HepG2 (cell line): ENCODE data around the gene HERPUD2. TPM values are rescaled to one million over a fixed set of nuclear protein-coding genes. Genes with fewer than 3 reads are reported as not detected.

ENCODE experiments used
- ATAC-seq: fragments of 200-7000 bp; cut with Tn5 transposase; 3 replicates; pipeline ENCODE4 v1.9.1; 2020; ENCODE audit warnings: mild to moderate bottlenecking, moderate library complexity
- BruUV-seq: library from RNA; stranded (reverse); fragments of 400-500 nt; replicated peaks from 2 replicates; lab custom pipeline; 2021; lab: Mats Ljungman, UMichigan
- CTCF ChIA-PET: fragments of 300-600 bp; formaldehyde crosslinking; extraction: SDS; loops from one replicate; lab custom pipeline; 2021; ENCODE audit warnings: low total read pairs, inconsistent platforms, low intra/inter-chr PET ratio; lab: Yijun Ruan, JAX
- POLR2A ChIA-PET: fragments of 350-600 bp; sonication (Branson Sonifier 250); formaldehyde crosslinking; loops from one replicate; lab custom pipeline; 2020; ENCODE audit warnings: antibody characterized with exemption, inconsistent platforms; lab: Yijun Ruan, JAX
- DNase-seq: peaks from one replicate; pipeline ENCODE4 v3.0.0-alpha.2; 2015; ENCODE audit warnings: low spot score
- FAIRE-seq: peaks from 3 replicates; lab custom pipeline; 2011; peaks lifted over from hg19 to GRCh38; lab: Jason Lieb, UNC
- H2AFZ ChIP-seq: one replicate; pipeline ENCODE4 v1.6.1; 2011; ENCODE audit warnings: low read length, inconsistent platforms
- H3K27ac ChIP-seq: fragments of 300-600 bp; 3 replicates; pipeline ENCODE4 v1.8.0; 2011; ENCODE audit warnings: mixed run types, mild to moderate bottlenecking, mixed read lengths, low read length, inconsistent platforms; ENCODE audit not compliant: insufficient read depth; ENCODE audit errors: extremely low read length
- H3K27me3 ChIP-seq, 2 experiments: fragments of 200-600 bp in 1 of 2; 2 replicates in 1 of 2; 3 replicates in 1 of 2; pipeline versions ENCODE4 v1.6.0 to v1.8.0; 2011; ENCODE audit warnings: low read length in 2 of 2, mild to moderate bottlenecking in 2 of 2, moderate library complexity in 2 of 2, inconsistent platforms in 1 of 2; ENCODE audit not compliant: insufficient read depth in 2 of 2, control insufficient read depth in 1 of 2
- H3K36me3 ChIP-seq, 2 experiments: fragments of 200-600 bp in 1 of 2; replicated peaks in 1 of 2; 2 replicates in 1 of 2; 3 replicates in 1 of 2; pipeline versions ENCODE4 v1.5.1 to v1.8.0; 2011; ENCODE audit warnings: low read length in 2 of 2, inconsistent platforms in 1 of 2; ENCODE audit not compliant: insufficient read depth in 2 of 2, control insufficient read depth in 1 of 2
- H3K4me1 ChIP-seq: 2 replicates; pipeline ENCODE4 v1.5.1; 2012; ENCODE audit warnings: low read length, inconsistent platforms; ENCODE audit not compliant: insufficient read depth
- H3K4me2 ChIP-seq: 2 replicates; pipeline ENCODE4 v1.6.0; 2011; ENCODE audit warnings: low read depth, low read length, inconsistent platforms
- H3K4me3 ChIP-seq, 3 experiments: fragments of 200-600 bp in 1 of 3; sonication (generic), shearing (Covaris generic) in 1 of 3; replicated peaks in 1 of 3; 2 replicates each; pipeline ENCODE4 v1.5.1; 2011 to 2016; ENCODE audit warnings: low read length in 3 of 3, inconsistent platforms in 2 of 3, low read depth in 2 of 3, mild to moderate bottlenecking in 2 of 3, control low read depth in 1 of 3, mixed read lengths in 1 of 3; ENCODE audit not compliant: insufficient read depth in 1 of 3
- H3K79me2 ChIP-seq: one replicate; pipeline ENCODE4 v1.6.1; 2011; ENCODE audit warnings: low read length, inconsistent platforms; ENCODE audit not compliant: insufficient read depth
- H3K9ac ChIP-seq: 2 replicates; pipeline ENCODE4 v1.6.0; 2011; ENCODE audit warnings: mild to moderate bottlenecking, low read depth, low read length, inconsistent platforms; ENCODE audit not compliant: insufficient read depth
- H3K9me3 ChIP-seq: 2 replicates; pipeline ENCODE4 v1.5.1; 2012; ENCODE audit warnings: mild to moderate bottlenecking, low read length
- H4K20me1 ChIP-seq: 2 replicates; pipeline ENCODE4 v1.6.0; 2011; ENCODE audit warnings: inconsistent platforms, mild to moderate bottlenecking, low read length, moderate library complexity; ENCODE audit not compliant: insufficient read depth
- BHLHE40 ChIP-seq: IDR thresholded peaks from 2 replicates; pipeline ENCODE4 v1.6.1; 2011; ENCODE audit warnings: low read length, improper control_type of control experiment
- CSRNP2 ChIP-seq: sonication (generic); formaldehyde crosslinking; conservative IDR thresholded peaks from 2 replicates; pipeline ENCODE4 v1.8.0; 2022; ENCODE audit warnings: low read depth, missing genetic modification reagents
- ISX ChIP-seq: sonication (generic); formaldehyde crosslinking; conservative IDR thresholded peaks from 2 replicates; pipeline ENCODE4 v1.5.0; 2020; ENCODE audit warnings: missing genetic modification reagents
- MAF1 ChIP-seq: sonication (generic); formaldehyde crosslinking; IDR thresholded peaks from 2 replicates; pipeline ENCODE4 v1.5.0; 2020; ENCODE audit warnings: missing genetic modification reagents, borderline replicate concordance
- SIN3A ChIP-seq: IDR thresholded peaks from 2 replicates; pipeline ENCODE4 v1.6.1; 2011; ENCODE audit warnings: low read depth, mild to moderate bottlenecking, control low read depth, low read length, borderline replicate concordance
- SPEN ChIP-seq: sonication (generic); formaldehyde crosslinking; IDR thresholded peaks from 2 replicates; pipeline ENCODE4 v1.5.1; 2020; ENCODE audit warnings: low read depth, mild to moderate bottlenecking, missing genetic modification reagents
- SRF ChIP-seq: IDR thresholded peaks from 2 replicates; pipeline ENCODE4 v1.6.1; 2011; ENCODE audit warnings: mild to moderate bottlenecking, low read depth, low read length, moderate library complexity
- ZNF251 ChIP-seq: sonication (generic); formaldehyde crosslinking; IDR thresholded peaks from 2 replicates; pipeline ENCODE4 v1.9.0; 2021; ENCODE audit warnings: mild to moderate bottlenecking, missing genetic modification reagents
- WGBS: methylation state at CpG from one replicate; pipeline ENCODE4 v1.1.6; 2017; ENCODE audit warnings: low lambda C conversion rate; 5-methylcytosine and 5-hydroxymethylcytosine counted together
- in situ Hi-C: cut with HindIII; loops from 2 replicates; pipeline ENCODE4 v1.10.0; 2017; ENCODE audit warnings: low pct_unique_long_range_greater_than_20kb; ENCODE audit not compliant: extremely low pct_ligation_motif_present
- intact Hi-C: fragments of 100-400 bp; cut with micrococcal nuclease; formaldehyde crosslinking; loops from one replicate; pipeline ENCODE4 v1.10.0; 2022; ENCODE audit not compliant: unreplicated experiment
- polyA plus RNA-seq, 8 experiments: library from polyadenylated mRNA; depleted of rRNA in 3 of 8; stranded (reverse) in 7 of 8; unstranded in 1 of 8; fragments of >200 nt; fragmentation: Illumina TruSeq in 4 of 8; extraction: Trizol in 4 of 8; gene quantifications; 2 replicates each; pipeline versions ENCODE4 v1.2.1 to v1.2.3, GENCODE V29; 2011 to 2016; ENCODE audit warnings: low read depth in 4 of 8, missing spikeins in 1 of 8, mixed read lengths in 1 of 8; ENCODE audit not compliant: insufficient read depth in 1 of 8
- total RNA-seq, 5 experiments: library from RNA; depleted of rRNA; stranded (reverse); fragments of >200 nt; fragmentation: Illumina TruSeq; extraction: Trizol; gene quantifications; 2 replicates each; pipeline ENCODE4 v1.2.3, GENCODE V29; 2016; ENCODE audit warnings: low read depth in 1 of 5

Gene HERPUD2
- total and polyA plus RNA-seq, 2 of the 13 experiments (the other 11 are each of a cell fraction or from before 2014, with no cell fraction given): 10.7 to 38.6 TPM

GRCh38 chr7:35720849-35721248 is 25.9 kb upstream of the HERPUD2 start:
- in situ Hi-C loops: loop anchor here (25.0 kb wide), 1 partner anchor 591 kb away; no protein-coding TSS in a partner anchor
- Histone ChIP-seq H3K9me3 (no peaks in the 10 kb centered on the region), H2AFZ (no peak overlapping the region), H3K36me3 (no peaks in the 10 kb centered on the region), H3K4me1 (peaks cover 53% of the 10 kb centered on the region), H4K20me1 (no peaks in the 10 kb centered on the region), H3K79me2 (no peaks in the 10 kb centered on the region), H3K4me3 (no peak overlapping the region), H3K9ac (no peak overlapping the region), H3K27me3 (peaks cover 0 to 2% of the 10 kb centered on the region in 2 experiments; a peak in 1 of 5 replicates), H3K27ac (no peak overlapping the region), H3K4me2 (no peak overlapping the region)
- FAIRE-seq (no peak), ATAC-seq (no peak), DNase-seq (no peak)
- POLR2A ChIA-PET: no interaction called here
- peak; percentile 94 for TF ChIP-seq SRF
- no peak for TF ChIP-seq MAF1 (CRISPR knock-in tag)
- intact Hi-C loops: no loop called here
- BruUV-seq: no TSS peak
- CTCF ChIA-PET: no interaction called here

DNA sequence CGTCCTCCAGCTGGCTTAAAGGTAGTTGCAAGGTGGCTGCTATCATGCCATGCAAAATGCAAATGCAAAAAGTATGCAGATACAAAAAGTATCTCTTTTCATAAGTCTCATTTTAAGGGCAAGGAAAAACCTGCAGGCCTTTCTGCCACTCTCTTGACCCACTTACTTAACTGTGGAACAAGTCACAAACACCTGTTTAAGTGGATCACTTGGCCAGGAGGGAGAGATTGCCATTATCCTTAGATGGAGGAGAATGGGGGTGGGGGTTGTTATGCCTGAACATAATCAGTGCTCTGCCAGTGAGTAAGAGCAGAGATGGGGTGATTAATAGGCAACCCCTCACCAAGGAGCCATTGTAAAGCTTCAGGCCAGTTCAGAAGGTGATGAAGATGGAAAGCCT is 25.1 kb upstream of the HERPUD2 start:
- H3K36me3 ChIP-seq: no peaks in the 10 kb centered on the region
- 88% methylated on average over 1 of the region's 1 CpG for WGBS
- intact Hi-C loops (no loop called here), in situ Hi-C loops (loop anchor here (25.0 kb wide), 1 partner anchor 592 kb away; no protein-coding TSS in a partner anchor)
- no peak for ATAC-seq
- H3K27ac ChIP-seq: no peak overlapping the region
- H3K4me1 ChIP-seq: peaks cover 53% of the 10 kb centered on the region
- H3K4me2 ChIP-seq: no peak overlapping the region
- no peak for DNase-seq
- H3K9me3 ChIP-seq: no peaks in the 10 kb centered on the region
- no peaks in the 10 kb centered on the region for H3K79me2 ChIP-seq
- no TSS peak for BruUV-seq
- H3K27me3 ChIP-seq: no peaks in the 10 kb centered on the region
- TF ChIP-seq CSRNP2 (CRISPR knock-in tag): no peak
- TF ChIP-seq BHLHE40: no peak
- no peak for TF ChIP-seq ZNF251
- TF ChIP-seq SPEN: no peak
- no peak for TF ChIP-seq SIN3A
- TF ChIP-seq ISX (CRISPR knock-in tag): no peak
- no peak for FAIRE-seq
- H2AFZ ChIP-seq: no peak overlapping the region
- ChIA-PET CTCF (no interaction called here), POLR2A (no interaction called here)
- H3K9ac ChIP-seq: no peak overlapping the region
- H3K4me3 ChIP-seq: no peak overlapping the region
- no peaks in the 10 kb centered on the region for H4K20me1 ChIP-seq
